Prostate gland (tissue), 2 donors: Measurements from ENCODE around the gene SPTBN1.

Experiments
- CTCF ChIP-seq, 4 experiments: fragments of 200-600 bp in 2 of 4; fragments of 450-650 bp in 2 of 4; sonication (generic) in 2 of 4; IDR thresholded peaks; 1 replicate in 3 of 4; 2 replicates in 1 of 4; pipeline ENCODE4 v1.5.1; 2016 to 2019; ENCODE audit warnings: antibody characterized with exemption in 4 of 4, mild to moderate bottlenecking in 2 of 4, moderate library complexity in 2 of 4
- POLR2AphosphoS5 ChIP-seq: sonication (generic); formaldehyde crosslinking; IDR thresholded peaks from one replicate; pipeline ENCODE4 v1.6.1; 2017; ENCODE audit warnings: antibody characterized with exemption

- TF ChIP-seq CTCF (IDR thresholded peaks at IDR 0.05) (no peak), POLR2AphosphoS5 (no peak)
These were observed 142.5 kb downstream of the SPTBN1 start for GRCh38 chr2:54598347-54599325.
